MM.1S (cell line): ENCODE results near the gene PIGT.
A peak's percentile ranks its signal among the peaks of the same experiment; 100 is the strongest.

Source experiments
- DNase-seq: peaks from one replicate; pipeline ENCODE4 v3.0.0-alpha.2; 2015
- H2AFZ ChIP-seq: fragments of 300-600 bp; sonication (generic); 2 replicates; pipeline ENCODE4 v1.6.0; 2016; ENCODE audit warnings: antibody characterized with exemption, low read length
- H3F3A ChIP-seq: fragments of 300-600 bp; sonication (generic); 2 replicates; pipeline ENCODE4 v1.6.1; 2016; ENCODE audit warnings: mild to moderate bottlenecking, antibody characterized with exemption, low read length, moderate library complexity, mixed read lengths; ENCODE audit not compliant: insufficient read depth
- H3K27ac ChIP-seq: fragments of 300-600 bp; sonication (generic); 2 replicates; pipeline ENCODE4 v1.5.1; 2016; ENCODE audit warnings: mild to moderate bottlenecking, low read length
- H3K27me3 ChIP-seq: fragments of 300-600 bp; sonication (generic); replicated peaks from 2 replicates; pipeline ENCODE4 v1.6.0; 2016; ENCODE audit warnings: low read length; ENCODE audit not compliant: insufficient read depth
- H3K36me3 ChIP-seq: fragments of 300-600 bp; sonication (generic); replicated peaks from 2 replicates; pipeline ENCODE4 v1.6.1; 2016; ENCODE audit warnings: mild to moderate bottlenecking, low read length, mixed read lengths; ENCODE audit not compliant: insufficient read depth
- H3K4me1 ChIP-seq: fragments of 300-600 bp; sonication (generic); 2 replicates; pipeline ENCODE4 v1.6.1; 2016; ENCODE audit warnings: low read length, mixed read lengths
- H3K4me2 ChIP-seq: fragments of 300-600 bp; sonication (generic); 2 replicates; pipeline ENCODE4 v1.6.0; 2016; ENCODE audit warnings: low read depth, low read length
- H3K4me3 ChIP-seq: fragments of 300-600 bp; sonication (generic); 2 replicates; pipeline ENCODE4 v1.5.1; 2016; ENCODE audit warnings: low read length, mixed read lengths
- H3K79me2 ChIP-seq: fragments of 300-600 bp; sonication (generic); 2 replicates; pipeline ENCODE4 v1.6.1; 2016; ENCODE audit warnings: mixed run types, low read length, mixed read lengths
- H3K9ac ChIP-seq: fragments of 300-600 bp; sonication (generic); 2 replicates; pipeline ENCODE4 v1.6.1; 2016; ENCODE audit warnings: low read length, mixed read lengths
- H3K9me2 ChIP-seq: fragments of 300-600 bp; sonication (generic); replicated peaks from 2 replicates; pipeline ENCODE4 v1.6.1; 2016; ENCODE audit warnings: mild to moderate bottlenecking, low read length, mixed read lengths; ENCODE audit not compliant: insufficient read depth
- H3K9me3 ChIP-seq: fragments of 300-600 bp; sonication (generic); replicated peaks from 2 replicates; pipeline ENCODE4 v1.6.1; 2016; ENCODE audit warnings: mild to moderate bottlenecking, low read length, mixed read lengths; ENCODE audit not compliant: insufficient read depth
- H4K20me1 ChIP-seq: fragments of 300-600 bp; sonication (generic); 2 replicates; pipeline ENCODE4 v1.6.1; 2016; ENCODE audit warnings: mild to moderate bottlenecking, low read length, moderate library complexity, mixed read lengths; ENCODE audit not compliant: insufficient read depth
- EZH2 ChIP-seq: fragments of 300-600 bp; sonication (generic); optimal IDR thresholded peaks from 2 replicates; pipeline ENCODE3; 2017; ENCODE audit warnings: low read depth, mild to moderate bottlenecking, antibody characterized with exemption, low read length, mixed read lengths
- EZH2phosphoT487 ChIP-seq: fragments of 300-600 bp; sonication (generic); IDR thresholded peaks from 2 replicates; pipeline ENCODE4 v1.6.1; 2018; ENCODE audit warnings: antibody characterized with exemption, low read length
- TF ChIP-seq, protein P1 (sequence below): fragments of 300-600 bp; sonication (generic); IDR thresholded peaks from 2 replicates; pipeline ENCODE4 v1.5.1; 2016; ENCODE audit warnings: antibody characterized with exemption, low read length, mixed read lengths

PIGT gene

DNA sequence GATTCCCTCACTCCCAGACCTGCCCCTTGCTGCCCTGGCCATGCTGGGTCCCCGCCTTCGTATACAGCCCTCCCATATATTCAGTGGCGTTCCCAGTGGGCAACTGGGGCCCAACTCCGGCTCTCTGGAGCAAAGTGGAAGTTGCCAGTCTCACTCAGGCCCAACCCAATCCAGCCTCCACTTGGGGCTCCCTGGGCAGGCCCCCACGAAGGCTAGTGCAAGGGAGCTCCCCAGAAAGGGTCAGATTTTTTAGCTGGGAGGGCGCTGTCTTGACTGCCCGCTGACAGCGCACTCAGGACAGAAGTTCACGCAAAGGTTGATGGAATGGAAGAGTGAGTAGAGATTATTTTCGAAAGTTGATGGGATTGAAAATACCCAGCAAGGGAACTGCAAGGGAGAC lies 43.7 kb upstream of the PIGT start:
- H3K4me1 ChIP-seq = peaks cover 19% of the 10 kb centered on the region
- H3K4me3 ChIP-seq = no peak overlapping the region
- H4K20me1 ChIP-seq = no peaks in the 10 kb centered on the region
- DNase-seq = no peak
- H3K9me3 ChIP-seq = no peaks in the 10 kb centered on the region
- no peak overlapping the region for H3K4me2 ChIP-seq
- TF ChIP-seq EZH2phosphoT487 (no peak), EZH2 (no peak)
- TF ChIP-seq, protein P1, sequence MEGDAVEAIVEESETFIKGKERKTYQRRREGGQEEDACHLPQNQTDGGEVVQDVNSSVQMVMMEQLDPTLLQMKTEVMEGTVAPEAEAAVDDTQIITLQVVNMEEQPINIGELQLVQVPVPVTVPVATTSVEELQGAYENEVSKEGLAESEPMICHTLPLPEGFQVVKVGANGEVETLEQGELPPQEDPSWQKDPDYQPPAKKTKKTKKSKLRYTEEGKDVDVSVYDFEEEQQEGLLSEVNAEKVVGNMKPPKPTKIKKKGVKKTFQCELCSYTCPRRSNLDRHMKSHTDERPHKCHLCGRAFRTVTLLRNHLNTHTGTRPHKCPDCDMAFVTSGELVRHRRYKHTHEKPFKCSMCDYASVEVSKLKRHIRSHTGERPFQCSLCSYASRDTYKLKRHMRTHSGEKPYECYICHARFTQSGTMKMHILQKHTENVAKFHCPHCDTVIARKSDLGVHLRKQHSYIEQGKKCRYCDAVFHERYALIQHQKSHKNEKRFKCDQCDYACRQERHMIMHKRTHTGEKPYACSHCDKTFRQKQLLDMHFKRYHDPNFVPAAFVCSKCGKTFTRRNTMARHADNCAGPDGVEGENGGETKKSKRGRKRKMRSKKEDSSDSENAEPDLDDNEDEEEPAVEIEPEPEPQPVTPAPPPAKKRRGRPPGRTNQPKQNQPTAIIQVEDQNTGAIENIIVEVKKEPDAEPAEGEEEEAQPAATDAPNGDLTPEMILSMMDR = no peak
- H3K9ac ChIP-seq = no peak overlapping the region
- no peak overlapping the region for H3K27ac ChIP-seq
- H2AFZ ChIP-seq = no peak overlapping the region
- peaks cover 19% of the 10 kb centered on the region for H3F3A ChIP-seq
- H3K36me3 ChIP-seq = no peaks in the 10 kb centered on the region
- H3K9me2 ChIP-seq = no peaks in the 10 kb centered on the region
- H3K27me3 ChIP-seq = no peaks in the 10 kb centered on the region
- 0 out of 2 replicates have a peak, but pooled peaks cover under 1% of the 10 kb centered on the region for H3K79me2 ChIP-seq

DNA sequence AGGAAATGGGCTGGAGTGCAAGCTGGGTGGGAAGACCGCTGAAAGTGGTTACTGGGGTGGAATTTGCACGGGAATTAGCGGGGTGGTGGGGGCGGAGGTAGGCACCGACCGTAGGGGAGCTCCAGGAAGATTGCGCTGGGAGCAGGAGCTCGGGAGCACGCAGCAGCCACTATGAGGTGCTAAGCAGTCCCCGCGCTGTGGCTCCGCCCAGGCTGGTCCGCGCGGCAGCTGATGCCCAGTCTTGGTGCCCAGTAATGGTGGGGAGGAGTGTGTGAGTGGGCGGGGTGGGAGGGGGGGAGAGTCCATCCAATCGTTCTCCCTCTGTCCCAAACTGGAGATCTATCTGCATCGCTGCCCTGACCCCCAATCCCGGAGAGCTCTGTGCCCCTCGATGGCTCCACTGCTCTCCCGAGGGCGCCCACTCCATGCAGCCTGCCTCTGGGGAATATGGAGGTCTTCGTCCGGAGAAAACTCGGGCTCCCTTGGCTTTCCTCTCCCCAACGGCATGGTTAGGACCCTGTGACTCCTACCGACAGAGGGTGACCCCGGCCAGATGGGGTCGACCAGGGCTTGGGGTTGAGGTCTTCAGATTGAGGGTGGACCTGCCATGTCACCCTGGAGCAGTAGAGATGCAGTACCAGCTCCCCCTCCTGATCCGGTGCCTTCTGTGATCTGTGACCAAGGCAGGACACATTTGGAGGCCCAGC lies 43.1 kb upstream of the PIGT start:
- Histone ChIP-seq H3K36me3 (no peaks in the 10 kb centered on the region), H3K4me3 (no peak overlapping the region), H3K27me3 (no peaks in the 10 kb centered on the region), H4K20me1 (no peaks in the 10 kb centered on the region), H3K9me2 (no peaks in the 10 kb centered on the region), H2AFZ (no peak overlapping the region), H3K4me1 (peaks cover 14% of the 10 kb centered on the region), H3K9me3 (no peaks in the 10 kb centered on the region), H3K4me2 (no peak overlapping the region), H3K27ac (no peak overlapping the region), H3K9ac (no peak overlapping the region), H3K79me2 (no peaks in the 10 kb centered on the region), H3F3A (peaks cover 13% of the 10 kb centered on the region)
- DNase-seq = no peak
- TF ChIP-seq EZH2phosphoT487 (no peak), EZH2 (no peak)
- TF ChIP-seq, protein P1 = no peak

DNA sequence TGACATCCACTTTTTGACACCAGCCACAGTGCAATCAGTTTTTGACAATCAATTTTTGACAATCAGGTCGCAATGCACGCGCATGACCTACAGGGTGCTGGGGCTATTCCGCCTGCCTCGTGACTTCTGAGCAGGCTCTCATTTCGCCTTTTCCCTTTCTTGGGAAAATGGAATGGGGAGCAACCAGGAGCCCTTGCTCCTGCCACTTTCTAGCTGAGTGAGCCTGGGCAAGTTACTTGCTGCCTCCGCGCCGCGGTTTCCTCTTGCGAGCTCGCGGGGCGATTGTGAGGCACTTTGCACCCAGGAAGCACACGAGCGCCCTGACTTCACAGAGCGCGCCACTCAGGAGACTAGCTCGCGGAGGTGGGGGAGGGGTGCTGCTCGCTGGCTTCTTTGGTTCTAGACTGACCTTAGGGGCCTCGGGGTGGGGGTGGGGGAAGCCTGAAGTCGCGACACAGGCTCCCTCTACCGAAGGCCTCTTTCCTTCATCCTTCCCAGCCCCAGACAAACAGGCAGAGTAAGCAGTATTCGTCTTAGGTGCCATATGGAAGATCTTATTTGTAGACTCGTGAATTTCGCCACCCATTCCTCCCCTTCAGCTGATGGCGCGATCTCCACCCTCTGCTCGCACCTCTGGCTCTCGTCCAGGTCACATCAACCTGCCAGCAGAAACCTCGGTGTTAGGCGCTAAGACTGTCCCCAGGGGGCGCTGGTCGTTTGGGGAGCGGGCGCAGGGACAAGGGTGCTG lies 42.4 kb upstream of the PIGT start:
- peak; percentile 65 for DNase-seq
- TF ChIP-seq, protein P1 = peak; percentile 86
- TF ChIP-seq EZH2 (no peak), EZH2phosphoT487 (no peak)
- Histone ChIP-seq H3K79me2 (no peaks in the 10 kb centered on the region), H3K9ac (no peak overlapping the region), H4K20me1 (no peaks in the 10 kb centered on the region), H3K4me1 (peaks cover 9% of the 10 kb centered on the region), H2AFZ (no peak overlapping the region), H3K9me3 (no peaks in the 10 kb centered on the region), H3K4me2 (peak overlapping the region; percentile 22; the same call in 1 of the 2 replicates), H3K4me3 (no peak overlapping the region; the same call in 1 of the 2 replicates), H3K36me3 (no peaks in the 10 kb centered on the region), H3F3A (peaks cover 7% of the 10 kb centered on the region), H3K9me2 (no peaks in the 10 kb centered on the region), H3K27ac (no peak overlapping the region), H3K27me3 (no peaks in the 10 kb centered on the region)
